NCI-H446 (cell line): ENCODE data around the gene NT5DC4.
"Not testable (repeated sequence)": the region's sequence is repeated elsewhere in the genome, so short reads cannot be mapped to it uniquely, and the experiment has no call there.

Experiments used
- DNase-seq, 2 experiments: peaks; one replicate each; lab custom pipeline; 2025; lab: John Stamatoyannopoulos, UW

Gene NT5DC4

GRCh38 chr2:112699984-112700667 lies 20.7 kb upstream of the NT5DC4 start:
- DNase-seq = no peak

- peak in 1 of 2 experiments; percentile 33 for DNase-seq
These were observed 19.8 kb upstream of the NT5DC4 start for GRCh38 chr2:112701052-112701451.

DNA sequence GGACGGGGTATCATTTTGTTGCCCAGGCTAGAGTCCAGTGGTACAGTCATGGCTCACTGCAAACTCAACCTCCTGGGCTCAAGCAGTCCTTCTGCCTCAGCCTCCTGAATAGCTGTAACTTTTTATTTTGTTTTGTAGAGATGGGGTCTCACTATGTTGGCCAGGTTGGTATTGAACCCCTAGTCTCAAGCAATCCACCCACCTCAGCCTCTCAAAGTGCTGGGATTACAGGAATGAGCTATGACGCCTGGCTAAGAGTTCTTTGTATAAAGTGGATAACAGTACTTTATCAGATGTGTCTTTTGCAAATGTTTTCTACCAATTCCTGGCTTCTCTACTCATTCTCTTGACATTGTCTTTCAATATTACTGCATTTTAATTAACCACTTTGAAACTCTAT lies 17.1 kb upstream of the NT5DC4 start:
- DNase-seq = no peak

DNA sequence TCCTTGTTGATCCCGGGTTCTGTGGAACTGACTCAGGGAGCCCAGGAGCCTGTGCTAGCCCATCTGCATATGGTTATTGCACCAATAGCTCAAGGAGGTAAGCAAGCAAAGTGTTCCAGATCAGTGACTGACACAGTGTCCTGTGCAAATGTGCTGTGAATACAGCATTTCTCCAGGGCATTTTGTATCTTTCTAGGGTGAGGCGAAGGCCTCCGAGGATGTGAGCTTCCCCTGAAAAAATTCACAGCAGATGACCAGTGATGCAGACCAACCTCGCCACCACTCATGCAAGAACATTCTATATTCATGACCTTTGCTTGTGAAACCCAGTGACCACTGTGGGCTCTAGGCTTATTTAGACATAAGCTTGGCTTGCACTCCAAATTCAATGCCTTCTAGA lies 15.2 kb upstream of the NT5DC4 start:
- DNase-seq = no peak

DNA sequence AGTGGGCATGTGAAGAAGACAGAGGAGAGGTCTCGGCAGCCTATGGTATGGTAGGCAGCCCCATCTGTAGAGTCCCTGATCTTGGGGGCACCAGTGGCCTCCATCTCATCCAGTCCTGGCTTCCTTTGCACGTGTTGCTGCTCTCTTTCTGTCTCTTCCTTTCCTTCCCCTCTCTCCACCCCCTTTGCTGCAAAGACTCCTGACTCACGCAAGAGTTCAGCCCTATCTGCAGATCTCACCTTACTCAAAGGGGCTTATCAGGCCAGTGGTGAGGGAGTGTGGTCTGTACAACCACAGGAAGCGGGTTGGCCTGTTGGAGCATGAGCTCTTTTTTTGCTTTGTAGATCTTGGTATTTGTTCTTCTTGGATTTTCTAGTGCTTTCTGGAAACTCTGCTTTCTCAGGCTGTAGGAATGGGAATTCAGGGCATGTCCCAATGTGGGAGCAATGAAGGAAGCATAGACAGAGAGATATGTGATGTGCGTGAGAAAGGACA lies 14.6 kb upstream of the NT5DC4 start:
- DNase-seq = no peak

- DNase-seq = not testable (repeated sequence)
These were observed 13.9 kb upstream of the NT5DC4 start for GRCh38 chr2:112706947-112707346.

GRCh38 chr2:112708968-112709367 lies 11.9 kb upstream of the NT5DC4 start:
- no peak for DNase-seq

GRCh38 chr2:112709703-112710102 lies 11.1 kb upstream of the NT5DC4 start:
- no peak for DNase-seq

GRCh38 chr2:112710956-112711750 lies 9.7 kb upstream of the NT5DC4 start:
- DNase-seq = no peak

DNA sequence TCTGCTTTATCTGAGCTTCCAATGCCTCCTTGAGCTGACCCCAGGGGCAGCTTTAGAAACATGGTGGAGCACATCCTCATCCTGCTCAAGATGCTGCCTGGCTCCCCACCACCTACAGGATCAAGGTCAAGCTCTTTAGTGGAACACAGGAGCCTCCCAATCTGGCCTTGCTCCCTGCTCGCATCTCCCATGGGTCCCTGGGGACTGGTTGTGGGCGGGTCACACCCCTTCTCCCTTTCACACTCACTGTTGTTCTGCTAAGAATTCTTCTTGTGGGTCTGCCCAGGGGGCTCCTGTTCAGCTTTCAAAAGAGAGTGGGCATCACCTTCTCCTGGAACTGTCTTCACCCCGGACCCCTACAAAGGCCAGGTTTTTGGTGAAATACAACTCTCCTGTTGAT lies 8.4 kb upstream of the NT5DC4 start:
- no peak for DNase-seq

DNA sequence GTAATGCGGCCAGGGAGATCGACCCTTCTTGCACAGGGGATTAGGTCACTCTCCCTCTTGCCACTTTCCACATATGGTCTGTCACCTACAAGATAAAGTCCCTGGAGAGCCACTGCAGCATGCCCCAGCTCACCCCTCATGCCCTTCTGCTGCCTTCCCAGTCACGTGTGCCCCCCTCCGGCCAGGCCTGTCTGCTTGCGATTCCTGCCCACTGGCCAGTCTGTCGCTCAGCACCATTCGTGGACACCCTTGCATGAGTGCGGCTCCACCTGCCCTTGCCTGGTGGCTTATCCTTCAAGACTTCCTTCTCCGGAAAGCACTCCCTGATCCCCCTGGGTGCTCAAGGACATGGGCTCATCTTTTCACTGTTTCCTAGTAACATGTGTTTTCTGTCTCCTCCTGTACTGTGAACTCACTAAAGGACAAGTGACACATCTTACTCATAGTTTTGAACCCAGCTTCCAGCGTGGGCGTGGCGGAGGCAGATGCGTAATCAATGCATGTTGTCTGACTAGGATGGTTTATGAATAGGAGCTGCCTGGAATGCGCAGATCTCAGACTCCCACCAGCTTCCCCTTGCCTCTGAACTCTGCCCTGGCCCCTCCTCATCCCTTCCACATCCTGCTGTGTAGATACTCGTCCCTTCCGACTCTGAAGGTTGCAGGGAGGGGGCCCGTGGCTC lies 7.8 kb upstream of the NT5DC4 start:
- DNase-seq = no peak

GRCh38 chr2:112713585-112713925 lies 7.3 kb upstream of the NT5DC4 start:
- DNase-seq = no peak

- DNase-seq = no peak
These were observed 6.9 kb upstream of the NT5DC4 start for GRCh38 chr2:112713926-112714325.

- DNase-seq = no peak
These were observed 6.5 kb upstream of the NT5DC4 start for GRCh38 chr2:112714331-112714730.

DNA sequence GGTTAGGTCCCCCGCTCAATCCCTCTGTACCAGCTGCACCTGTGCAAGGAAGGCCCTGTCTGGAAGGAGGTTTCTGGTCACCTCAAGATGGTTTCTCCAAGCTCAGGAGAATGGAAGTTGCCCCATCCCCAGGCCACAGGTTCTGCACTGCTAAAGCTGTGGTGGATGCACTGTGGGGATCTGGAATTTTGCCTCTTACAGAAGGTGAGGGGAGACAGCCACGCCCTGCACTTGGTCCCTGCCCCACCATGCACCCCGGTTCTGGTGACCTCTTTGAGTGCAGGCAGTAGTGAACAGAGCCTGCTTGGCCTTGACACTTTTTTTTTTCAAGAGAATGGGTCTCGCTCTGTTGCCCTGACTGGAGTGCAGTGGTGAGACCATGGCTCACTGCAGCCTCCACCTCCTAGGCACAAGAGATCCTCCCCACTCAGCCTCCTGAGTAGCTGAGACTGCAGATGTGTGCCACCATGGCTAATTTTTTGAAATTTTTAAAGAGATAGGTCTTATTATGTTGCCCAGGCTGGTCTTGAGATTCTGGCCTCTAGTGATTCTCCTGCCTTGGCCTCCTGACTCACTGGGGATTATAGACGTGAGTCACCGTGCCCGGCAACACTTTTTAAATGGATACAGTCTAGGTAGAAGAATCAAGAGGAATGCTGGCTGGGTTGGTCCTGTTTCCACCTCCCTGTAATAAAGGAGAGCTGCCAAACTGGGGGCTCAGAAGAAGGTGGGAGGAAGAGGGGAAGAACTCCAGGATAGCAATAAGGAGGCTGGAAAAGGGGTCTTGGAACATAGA lies 5.8 kb upstream of the NT5DC4 start:
- DNase-seq = no peak

- not testable (repeated sequence) for DNase-seq
These were observed 4.7 kb upstream of the NT5DC4 start for GRCh38 chr2:112716094-112716493.

GRCh38 chr2:112716826-112717352 lies 3.9 kb upstream of the NT5DC4 start:
- not testable (repeated sequence) for DNase-seq

- no peak for DNase-seq
These were observed 1.9 kb upstream of the NT5DC4 start for GRCh38 chr2:112718863-112719370.

DNA sequence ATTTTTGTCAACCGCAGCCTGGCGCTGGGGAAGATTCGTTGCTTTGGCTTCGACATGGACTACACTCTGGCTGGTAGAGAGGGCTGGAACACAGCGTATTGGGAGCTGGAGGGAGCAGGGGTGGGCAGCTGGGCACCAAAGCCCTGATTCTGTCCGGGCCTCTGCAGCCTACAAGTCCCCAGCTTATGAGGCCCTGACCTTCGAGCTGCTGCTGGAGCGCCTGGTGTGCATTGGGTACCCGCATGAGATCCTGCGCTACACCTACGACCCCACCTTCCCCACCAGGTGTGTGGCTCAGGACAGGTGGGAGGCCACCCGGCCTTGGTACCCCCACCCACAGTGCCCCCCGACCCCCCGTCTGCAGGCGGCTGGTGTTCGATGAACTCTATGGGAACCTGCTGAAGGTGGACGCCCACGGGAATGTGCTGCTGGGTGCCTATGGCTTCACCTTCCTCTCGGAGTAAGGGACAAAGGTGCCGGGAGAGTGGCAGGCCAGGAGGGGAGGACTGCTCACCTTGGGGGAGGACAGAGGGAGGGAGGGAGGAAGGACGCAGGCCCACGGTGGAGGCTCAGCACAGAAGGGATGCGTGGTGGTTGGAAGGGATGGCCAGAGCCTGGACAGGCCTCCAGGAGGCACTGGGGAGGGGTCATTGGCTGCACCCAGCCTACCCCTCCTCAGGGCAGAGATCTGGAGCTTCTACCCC lies 1.2 kb downstream of the NT5DC4 start:
- no peak for DNase-seq

GRCh38 chr2:112722816-112723546 lies 2.2 kb downstream of the NT5DC4 start:
- no peak for DNase-seq
